ENCODE data around the gene RPS6KA2. TPM values are rescaled to one million over a fixed set of nuclear protein-coding genes. Genes with fewer than 3 reads are reported as not detected.

The RPS6KA2 gene
- total and polyA plus RNA-seq, 4 experiments from 2014 or later = 1.1 to 10.6 (median 6.6) TPM

DNA sequence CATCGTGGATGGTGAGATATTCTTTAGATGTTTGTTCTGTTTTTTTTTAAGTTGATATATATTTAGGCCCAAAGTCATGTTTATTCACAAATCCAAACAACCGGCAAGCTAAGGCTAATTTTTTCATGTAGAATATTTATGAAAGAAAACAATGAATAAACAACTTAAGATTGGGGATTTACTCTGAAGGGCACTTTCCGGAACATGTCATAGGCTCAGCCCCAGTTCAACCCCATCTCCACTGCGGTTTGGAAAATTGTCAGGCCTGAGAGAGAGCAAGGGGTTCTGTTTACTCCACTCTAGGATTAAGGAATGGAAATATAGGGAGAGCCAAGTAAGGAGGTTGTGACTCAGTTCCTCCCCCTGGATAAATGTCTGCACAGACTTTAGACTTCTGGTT, 18.3 kb downstream of the RPS6KA2 start:
- Mint-ChIP-seq H3K27me3 (no peaks in the 10 kb centered on the region), H3K27ac (peak overlapping the region in 1 of 7 donors; percentile 27), H3K36me3 (peaks cover 0 to 2% of the 10 kb centered on the region in 2 donors), H3K4me1 (no peaks in the 10 kb centered on the region), H3K9me3 (no peaks in the 10 kb centered on the region), H3K4me3 (no peak overlapping the region)
- CTCF ChIA-PET (ENCODE audit: partially characterized antibody) = no interaction called here
- Histone ChIP-seq H3K27ac (ENCODE audit: low read depth, low read length) (no peak overlapping the region), H3K9me3 (ENCODE audit: control insufficient read depth in 1 of 2, low read length in 2 of 2) (no peaks in the 10 kb centered on the region), H3K36me3 (ENCODE audit: insufficient read depth, low read length) (no peaks in the 10 kb centered on the region), H3K4me1 (ENCODE audit: insufficient read depth, low read length) (no peaks in the 10 kb centered on the region), H3K27me3 (ENCODE audit: insufficient read depth, low read length) (no peaks in the 10 kb centered on the region), H3K4me3 (ENCODE audit: low read length in 2 of 2) (no peak overlapping the region)
- intact Hi-C loops (cut with micrococcal nuclease) = no loop called here
- no peak for DNase-seq
- POLR2A ChIA-PET (ENCODE audit: partially characterized antibody) = no interaction called here

DNA sequence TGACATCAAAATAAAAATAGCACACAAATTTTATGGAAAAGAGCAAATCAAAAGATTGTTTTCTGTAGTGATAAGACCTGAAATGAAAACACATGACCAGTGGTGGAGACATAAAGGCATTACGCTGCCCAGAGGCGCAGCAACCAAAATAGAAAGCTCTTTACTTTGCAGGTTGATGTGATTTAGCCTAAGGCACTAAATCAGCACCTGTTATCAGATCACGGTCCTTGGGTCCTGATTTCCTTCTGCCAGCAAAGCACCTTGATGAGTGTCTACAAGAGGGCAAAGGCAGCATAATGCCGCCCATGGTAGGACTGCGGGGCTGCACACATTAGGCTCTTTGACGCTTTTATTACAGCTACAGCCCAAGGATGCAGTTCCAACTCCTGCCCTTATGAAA, 21.3 kb downstream of the RPS6KA2 start:
- Mint-ChIP-seq H3K9me3 (no peaks in the 10 kb centered on the region), H3K27me3 (no peaks in the 10 kb centered on the region), H3K36me3 (peaks cover 0 to 2% of the 10 kb centered on the region in 2 donors), H3K27ac (no peak overlapping the region), H3K4me3 (no peak overlapping the region), H3K4me1 (peaks cover 0 to 2% (median under 1%) of the 10 kb centered on the region in 4 donors)
- H3K4me3 ChIP-seq (ENCODE audit: low read length in 2 of 2) = no peak overlapping the region
- CTCF ChIA-PET (ENCODE audit: partially characterized antibody) = no interaction called here
- no peaks in the 10 kb centered on the region for H3K4me1 ChIP-seq (ENCODE audit: insufficient read depth, low read length)
- intact Hi-C loops (cut with micrococcal nuclease) = no loop called here
- H3K36me3 ChIP-seq (ENCODE audit: insufficient read depth, low read length) = no peaks in the 10 kb centered on the region
- H3K27ac ChIP-seq (ENCODE audit: low read depth, low read length) = no peak overlapping the region
- H3K27me3 ChIP-seq (ENCODE audit: insufficient read depth, low read length) = no peaks in the 10 kb centered on the region
- POLR2A ChIA-PET (ENCODE audit: partially characterized antibody) = no interaction called here
- H3K9me3 ChIP-seq (ENCODE audit: control insufficient read depth in 1 of 2, low read length in 2 of 2) = no peaks in the 10 kb centered on the region
- DNase-seq = no peak

- H3K27me3 Mint-ChIP-seq = no peaks in the 10 kb centered on the region
- H3K9me3 ChIP-seq (ENCODE audit: control insufficient read depth in 1 of 2, low read length in 2 of 2) = no peaks in the 10 kb centered on the region
- H3K4me3 ChIP-seq (ENCODE audit: low read length in 2 of 2) = no peak overlapping the region
- H3K27ac Mint-ChIP-seq = no peak overlapping the region
- no peak for DNase-seq
- intact Hi-C loops (cut with micrococcal nuclease) = no loop called here
- no peak overlapping the region for H3K4me3 Mint-ChIP-seq
- no peaks in the 10 kb centered on the region for H3K4me1 ChIP-seq (ENCODE audit: insufficient read depth, low read length)
- H3K36me3 ChIP-seq (ENCODE audit: insufficient read depth, low read length) = no peaks in the 10 kb centered on the region
- no peaks in the 10 kb centered on the region for H3K27me3 ChIP-seq (ENCODE audit: insufficient read depth, low read length)
- no peaks in the 10 kb centered on the region for H3K9me3 Mint-ChIP-seq
- POLR2A ChIA-PET (ENCODE audit: partially characterized antibody) = no interaction called here
- no peak overlapping the region for H3K27ac ChIP-seq (ENCODE audit: low read depth, low read length)
- H3K36me3 Mint-ChIP-seq = peaks cover 0 to 2% of the 10 kb centered on the region in 2 donors
- CTCF ChIA-PET (ENCODE audit: partially characterized antibody) = no interaction called here
- peaks cover 0 to 3% (median under 1%) of the 10 kb centered on the region in 4 donors for H3K4me1 Mint-ChIP-seq
Observed at GRCh38 chr6:166604911-166605310, 22.1 kb downstream of the RPS6KA2 start.

GRCh38 chr6:166604328-166604727, 22.7 kb downstream of the RPS6KA2 start:
- ChIA-PET CTCF (ENCODE audit: partially characterized antibody) (no interaction called here), POLR2A (ENCODE audit: partially characterized antibody) (no interaction called here)
- H3K27me3 ChIP-seq (ENCODE audit: insufficient read depth, low read length) = no peaks in the 10 kb centered on the region
- no peak for DNase-seq
- H3K36me3 Mint-ChIP-seq = peaks cover 0 to 2% of the 10 kb centered on the region in 2 donors
- H3K36me3 ChIP-seq (ENCODE audit: insufficient read depth, low read length) = no peaks in the 10 kb centered on the region
- H3K4me3 ChIP-seq (ENCODE audit: low read length in 2 of 2) = no peak overlapping the region
- no peaks in the 10 kb centered on the region for H3K27me3 Mint-ChIP-seq
- peaks cover 0 to 3% (median under 1%) of the 10 kb centered on the region in 4 donors for H3K4me1 Mint-ChIP-seq
- intact Hi-C loops (cut with micrococcal nuclease) = no loop called here
- no peaks in the 10 kb centered on the region for H3K9me3 ChIP-seq (ENCODE audit: control insufficient read depth in 1 of 2, low read length in 2 of 2)
- H3K4me3 Mint-ChIP-seq = no peak overlapping the region
- H3K27ac Mint-ChIP-seq = no peak overlapping the region
- H3K9me3 Mint-ChIP-seq = no peaks in the 10 kb centered on the region
- no peak overlapping the region for H3K27ac ChIP-seq (ENCODE audit: low read depth, low read length)
- H3K4me1 ChIP-seq (ENCODE audit: insufficient read depth, low read length) = no peaks in the 10 kb centered on the region

GRCh38 chr6:166603043-166603690, 23.9 kb downstream of the RPS6KA2 start:
- Histone ChIP-seq H3K4me1 (ENCODE audit: insufficient read depth, low read length) (no peaks in the 10 kb centered on the region), H3K27ac (ENCODE audit: low read depth, low read length) (no peak overlapping the region), H3K36me3 (ENCODE audit: insufficient read depth, low read length) (no peaks in the 10 kb centered on the region), H3K9me3 (ENCODE audit: control insufficient read depth in 1 of 2, low read length in 2 of 2) (no peaks in the 10 kb centered on the region), H3K27me3 (ENCODE audit: insufficient read depth, low read length) (no peaks in the 10 kb centered on the region), H3K4me3 (ENCODE audit: low read length in 2 of 2) (no peak overlapping the region)
- ChIA-PET POLR2A (ENCODE audit: partially characterized antibody) (no interaction called here), CTCF (ENCODE audit: partially characterized antibody) (no interaction called here)
- DNase-seq = no peak
- peaks cover 2 to 3% of the 10 kb centered on the region in 2 donors for H3K36me3 Mint-ChIP-seq
- intact Hi-C loops (cut with micrococcal nuclease) = no loop called here
- H3K27ac Mint-ChIP-seq = peak overlapping the region in 1 of 7 donors; percentile 80
- H3K27me3 Mint-ChIP-seq = no peaks in the 10 kb centered on the region
- no peaks in the 10 kb centered on the region for H3K9me3 Mint-ChIP-seq
- H3K4me3 Mint-ChIP-seq = no peak overlapping the region
- peaks cover 0 to 3% (median under 1%) of the 10 kb centered on the region in 4 donors for H3K4me1 Mint-ChIP-seq

- Histone ChIP-seq H3K27me3 (ENCODE audit: insufficient read depth, low read length) (no peaks in the 10 kb centered on the region), H3K36me3 (ENCODE audit: insufficient read depth, low read length) (no peaks in the 10 kb centered on the region), H3K27ac (ENCODE audit: low read depth, low read length) (no peak overlapping the region), H3K4me1 (ENCODE audit: insufficient read depth, low read length) (no peaks in the 10 kb centered on the region), H3K9me3 (ENCODE audit: control insufficient read depth in 1 of 2, low read length in 2 of 2) (no peaks in the 10 kb centered on the region), H3K4me3 (ENCODE audit: low read length in 2 of 2) (no peak overlapping the region)
- Mint-ChIP-seq H3K27ac (no peak overlapping the region), H3K36me3 (peaks cover 2 to 8% of the 10 kb centered on the region in 2 donors), H3K27me3 (peaks cover 0 to under 1% of the 10 kb centered on the region in 2 donors), H3K4me1 (peaks cover 0 to 3% (median under 1%) of the 10 kb centered on the region in 4 donors), H3K4me3 (no peak overlapping the region), H3K9me3 (no peaks in the 10 kb centered on the region)
- ChIA-PET POLR2A (ENCODE audit: partially characterized antibody) (no interaction called here), CTCF (ENCODE audit: partially characterized antibody) (no interaction called here)
- intact Hi-C loops (cut with micrococcal nuclease) = no loop called here
- no peak for DNase-seq
Observed at GRCh38 chr6:166601956-166602355, 25.1 kb downstream of the RPS6KA2 start.

DNA sequence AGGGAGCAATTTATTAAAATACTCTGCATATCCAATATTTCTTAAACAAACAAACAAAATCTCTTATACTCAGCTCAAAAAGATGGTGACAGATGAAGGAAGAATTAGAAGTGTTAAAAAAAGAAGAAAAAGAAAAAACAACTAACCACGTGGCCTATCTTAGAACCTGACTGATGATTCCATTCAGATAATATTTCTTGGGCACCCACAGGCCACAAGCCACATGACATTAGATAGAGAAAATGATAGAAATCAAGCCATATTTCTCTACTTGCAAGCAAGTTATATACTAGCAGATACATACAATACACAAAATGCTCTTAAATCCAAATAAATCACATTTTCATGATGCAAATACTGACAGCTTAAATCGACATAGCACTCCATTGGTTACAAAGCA, 26.1 kb downstream of the RPS6KA2 start:
- Mint-ChIP-seq H3K9me3 (no peaks in the 10 kb centered on the region), H3K4me1 (peaks cover 0 to 3% (median under 1%) of the 10 kb centered on the region in 4 donors), H3K27ac (no peak overlapping the region), H3K36me3 (peaks cover 2 to 11% of the 10 kb centered on the region in 2 donors), H3K4me3 (no peak overlapping the region), H3K27me3 (peaks cover 0 to 2% of the 10 kb centered on the region in 2 donors)
- intact Hi-C loops (cut with micrococcal nuclease) = no loop called here
- ChIA-PET POLR2A (ENCODE audit: partially characterized antibody) (no interaction called here), CTCF (ENCODE audit: partially characterized antibody) (no interaction called here)
- no peaks in the 10 kb centered on the region for H3K9me3 ChIP-seq (ENCODE audit: control insufficient read depth in 1 of 2, low read length in 2 of 2)
- no peak overlapping the region for H3K27ac ChIP-seq (ENCODE audit: low read depth, low read length)
- no peaks in the 10 kb centered on the region for H3K4me1 ChIP-seq (ENCODE audit: insufficient read depth, low read length)
- no peak for DNase-seq
- no peaks in the 10 kb centered on the region for H3K36me3 ChIP-seq (ENCODE audit: insufficient read depth, low read length)
- no peaks in the 10 kb centered on the region for H3K27me3 ChIP-seq (ENCODE audit: insufficient read depth, low read length)
- no peak overlapping the region for H3K4me3 ChIP-seq (ENCODE audit: low read length in 2 of 2)

Data from CD4-positive, alpha-beta memory T cell (primary cell).